Naive thymus-derived CD4-positive, alpha-beta T cell (primary cell): ENCODE data around the gene SRPX2. TPM values are rescaled to one million over a fixed set of nuclear protein-coding genes. Genes with fewer than 3 reads are reported as not detected.
"Not testable (repeated sequence)": the region's sequence is repeated elsewhere in the genome, so short reads cannot be mapped to it uniquely, and the experiment has no call there.

Experiments used
- ATAC-seq: fragments of 150-1000 bp; cut with Tn5 transposase; 2 replicates; pipeline ENCODE4 v1.10.0; 2021; ENCODE audit warnings: mild to moderate bottlenecking, moderate library complexity
- CTCF ChIA-PET: fragments of 350-600 bp; sonication (Branson Sonifier 250); formaldehyde crosslinking; loops from one replicate; lab custom pipeline; 2021; ENCODE audit warnings: antibody characterized with exemption; lab: Charles Lee
- POLR2A ChIA-PET: fragments of 350-600 bp; sonication (Branson Sonifier 250); formaldehyde crosslinking; loops from one replicate; lab custom pipeline; 2021; ENCODE audit warnings: antibody characterized with exemption, inconsistent platforms; lab: Charles Lee
- DNase-seq, 9 donors: peaks; one replicate each; pipeline versions ENCODE4 v3.0.0 to v3.0.0-alpha.2; 2020 to 2022; ENCODE audit warnings: mixed read lengths in 1 of 9
- H3K27ac ChIP-seq: one replicate; pipeline ENCODE4 v1.7.0; 2013; ENCODE audit warnings: mild to moderate bottlenecking, low read depth, low read length, moderate library complexity
- H3K27me3 ChIP-seq, 2 donors: one replicate each; pipeline ENCODE4 v1.7.0; 2013; ENCODE audit warnings: low read length in 2 of 2, mild to moderate bottlenecking in 2 of 2, moderate library complexity in 2 of 2; ENCODE audit not compliant: control insufficient read depth in 2 of 2, insufficient read depth in 2 of 2
- H3K36me3 ChIP-seq, 3 experiments: 1 replicate in 2 of 3; 2 replicates in 1 of 3; pipeline ENCODE4 v1.7.0; 2013; ENCODE audit warnings: low read length in 3 of 3, mild to moderate bottlenecking in 3 of 3, moderate library complexity in 1 of 3; ENCODE audit not compliant: insufficient read depth in 3 of 3, control insufficient read depth in 2 of 3
- H3K4me1 ChIP-seq, 2 donors: one replicate each; pipeline ENCODE4 v1.7.0; 2013; ENCODE audit warnings: low read length in 2 of 2, mild to moderate bottlenecking in 2 of 2, moderate library complexity in 1 of 2; ENCODE audit not compliant: control insufficient read depth in 2 of 2, insufficient read depth in 2 of 2
- H3K4me3 ChIP-seq: 2 replicates; pipeline ENCODE4 v1.7.0; 2013; ENCODE audit warnings: mild to moderate bottlenecking, low read length
- H3K9me3 ChIP-seq, 3 experiments: 1 replicate in 2 of 3; 2 replicates in 1 of 3; pipeline ENCODE4 v1.7.0; 2013; ENCODE audit warnings: low read length in 3 of 3; ENCODE audit not compliant: control insufficient read depth in 2 of 3
- H3K27ac Mint-ChIP-seq, 9 donors: one replicate each; pipeline ENCODE4 v1.8.0; 2020 to 2022; ENCODE audit warnings: mixed read lengths in 9 of 9, mild to moderate bottlenecking in 8 of 9, moderate library complexity in 5 of 9, inconsistent platforms in 2 of 9
- H3K27me3 Mint-ChIP-seq, 5 donors: one replicate each; pipeline ENCODE4 v1.8.0; 2021 to 2022; ENCODE audit warnings: mixed read lengths in 5 of 5, mild to moderate bottlenecking in 1 of 5
- H3K36me3 Mint-ChIP-seq, 5 donors: one replicate each; pipeline ENCODE4 v1.8.0; 2020 to 2022; ENCODE audit warnings: mixed read lengths in 5 of 5, mild to moderate bottlenecking in 3 of 5, inconsistent platforms in 1 of 5
- H3K4me1 Mint-ChIP-seq, 7 donors: one replicate each; pipeline ENCODE4 v1.8.0; 2020 to 2022; ENCODE audit warnings: mixed read lengths in 7 of 7, mild to moderate bottlenecking in 3 of 7, inconsistent platforms in 1 of 7
- H3K4me3 Mint-ChIP-seq, 10 donors: one replicate each; pipeline ENCODE4 v1.8.0; 2020 to 2022; ENCODE audit warnings: mild to moderate bottlenecking in 10 of 10, mixed read lengths in 10 of 10, moderate library complexity in 6 of 10, inconsistent platforms in 2 of 10
- H3K9me3 Mint-ChIP-seq, 11 donors: one replicate each; pipeline ENCODE4 v1.8.0; 2020 to 2022; ENCODE audit warnings: mixed read lengths in 11 of 11, mild to moderate bottlenecking in 4 of 11, inconsistent platforms in 1 of 11, moderate library complexity in 1 of 11
- intact Hi-C, 2 donors: fragments of 100-400 bp; cut with micrococcal nuclease; formaldehyde crosslinking; loops; one replicate each; pipeline ENCODE4 v1.15.1; 2023
- polyA plus RNA-seq, 2 donors: library from polyadenylated mRNA; unstranded; fragments of 300-500 nt; fragmentation: Illumina TruSeq; gene quantifications; one replicate each; pipeline ENCODE4 v1.2.3, GENCODE V29; 2021
- total RNA-seq, 6 experiments: library from RNA in 5 of 6; stranded (reverse) in 5 of 6; gene quantifications; 1 replicate in 5 of 6; 2 replicates in 1 of 6; pipeline ENCODE4 v1.2.3 and lab custom pipeline; 2021 to 2026

The SRPX2 gene
- total and polyA plus RNA-seq, 7 experiments from 2014 or later, result not detected

- H3K36me3 Mint-ChIP-seq, result no peaks in the 10 kb centered on the region
- Histone ChIP-seq H3K4me3 (no peak overlapping the region), H3K27ac (no peak overlapping the region), H3K9me3 (no peaks in the 10 kb centered on the region), H3K36me3 (no peaks in the 10 kb centered on the region), H3K27me3 (no peaks in the 10 kb centered on the region), H3K4me1 (no peaks in the 10 kb centered on the region)
- H3K27ac Mint-ChIP-seq, result no peak overlapping the region
- H3K9me3 Mint-ChIP-seq, result no peaks in the 10 kb centered on the region
- no peak overlapping the region for H3K4me3 Mint-ChIP-seq
- no peaks in the 10 kb centered on the region for H3K4me1 Mint-ChIP-seq
- ATAC-seq (no peak), DNase-seq (no peak)
- POLR2A ChIA-PET, result no interaction called here
- intact Hi-C loops, result no loop called here
- H3K27me3 Mint-ChIP-seq, result peaks cover 6 to 31% (median 10%) of the 10 kb centered on the region in 5 donors
- CTCF ChIA-PET, result no interaction called here
Measured at GRCh38 chrX:100704581-100705203, 60.7 kb downstream of the SRPX2 start.

GRCh38 chrX:100710816-100711215, 66.8 kb downstream of the SRPX2 start:
- Mint-ChIP-seq H3K27ac (no peak overlapping the region), H3K4me1 (no peaks in the 10 kb centered on the region), H3K36me3 (no peaks in the 10 kb centered on the region), H3K4me3 (no peak overlapping the region), H3K9me3 (no peaks in the 10 kb centered on the region), H3K27me3 (peaks cover 4 to 8% (median 6%) of the 10 kb centered on the region in 5 donors)
- no peak for ATAC-seq
- Histone ChIP-seq H3K9me3 (no peaks in the 10 kb centered on the region), H3K27ac (no peak overlapping the region), H3K4me3 (no peak overlapping the region), H3K36me3 (no peaks in the 10 kb centered on the region), H3K27me3 (no peaks in the 10 kb centered on the region), H3K4me1 (no peaks in the 10 kb centered on the region)
- DNase-seq, result no peak
- POLR2A ChIA-PET, result no interaction called here
- CTCF ChIA-PET, result no interaction called here
- intact Hi-C loops, result no loop called here

- H3K9me3 Mint-ChIP-seq, result peaks cover 0 to 2% (median 0%) of the 10 kb centered on the region in 11 donors
- Histone ChIP-seq H3K4me3 (no peak overlapping the region), H3K36me3 (no peaks in the 10 kb centered on the region), H3K27me3 (no peaks in the 10 kb centered on the region), H3K4me1 (no peaks in the 10 kb centered on the region), H3K9me3 (no peaks in the 10 kb centered on the region), H3K27ac (no peak overlapping the region)
- H3K4me3 Mint-ChIP-seq, result no peak overlapping the region
- peaks cover 0 to 9% (median 0%) of the 10 kb centered on the region in 5 donors for H3K27me3 Mint-ChIP-seq
- no peak for DNase-seq
- CTCF ChIA-PET, result no interaction called here
- intact Hi-C loops, result no loop called here
- no peak overlapping the region for H3K27ac Mint-ChIP-seq
- ATAC-seq, result no peak
- H3K4me1 Mint-ChIP-seq, result no peaks in the 10 kb centered on the region
- POLR2A ChIA-PET, result no interaction called here
- no peaks in the 10 kb centered on the region for H3K36me3 Mint-ChIP-seq
Measured at GRCh38 chrX:100717363-100717762, 73.4 kb downstream of the SRPX2 start.

- Histone ChIP-seq H3K27me3 (no peaks in the 10 kb centered on the region), H3K4me3 (no peak overlapping the region), H3K27ac (no peak overlapping the region), H3K4me1 (no peaks in the 10 kb centered on the region), H3K9me3 (no peaks in the 10 kb centered on the region), H3K36me3 (no peaks in the 10 kb centered on the region)
- intact Hi-C loops, result no loop called here
- DNase-seq (no peak), ATAC-seq (no peak)
- Mint-ChIP-seq H3K4me1 (no peaks in the 10 kb centered on the region), H3K27ac (no peak overlapping the region), H3K36me3 (no peaks in the 10 kb centered on the region), H3K9me3 (peaks cover 0 to 5% (median 0%) of the 10 kb centered on the region in 11 donors), H3K4me3 (no peak overlapping the region), H3K27me3 (peaks cover 0 to 9% (median 0%) of the 10 kb centered on the region in 5 donors)
- CTCF ChIA-PET, result no interaction called here
- POLR2A ChIA-PET, result no interaction called here
Measured at GRCh38 chrX:100719139-100719538, 75.1 kb downstream of the SRPX2 start.

- no peaks in the 10 kb centered on the region for H3K4me1 Mint-ChIP-seq
- H3K27ac Mint-ChIP-seq, result no peak overlapping the region
- peaks cover 0 to 9% (median 0%) of the 10 kb centered on the region in 5 donors for H3K27me3 Mint-ChIP-seq
- Histone ChIP-seq H3K36me3 (no peaks in the 10 kb centered on the region), H3K4me3 (no peak overlapping the region), H3K27me3 (no peaks in the 10 kb centered on the region), H3K4me1 (no peaks in the 10 kb centered on the region), H3K27ac (no peak overlapping the region), H3K9me3 (no peaks in the 10 kb centered on the region)
- H3K36me3 Mint-ChIP-seq, result no peaks in the 10 kb centered on the region
- peaks cover 0 to 5% (median 0%) of the 10 kb centered on the region in 11 donors for H3K9me3 Mint-ChIP-seq
- ATAC-seq (no peak), DNase-seq (no peak)
- CTCF ChIA-PET, result no interaction called here
- intact Hi-C loops, result no loop called here
- POLR2A ChIA-PET, result no interaction called here
- H3K4me3 Mint-ChIP-seq, result no peak overlapping the region
Measured at GRCh38 chrX:100720301-100720700, 76.3 kb downstream of the SRPX2 start.

DNA sequence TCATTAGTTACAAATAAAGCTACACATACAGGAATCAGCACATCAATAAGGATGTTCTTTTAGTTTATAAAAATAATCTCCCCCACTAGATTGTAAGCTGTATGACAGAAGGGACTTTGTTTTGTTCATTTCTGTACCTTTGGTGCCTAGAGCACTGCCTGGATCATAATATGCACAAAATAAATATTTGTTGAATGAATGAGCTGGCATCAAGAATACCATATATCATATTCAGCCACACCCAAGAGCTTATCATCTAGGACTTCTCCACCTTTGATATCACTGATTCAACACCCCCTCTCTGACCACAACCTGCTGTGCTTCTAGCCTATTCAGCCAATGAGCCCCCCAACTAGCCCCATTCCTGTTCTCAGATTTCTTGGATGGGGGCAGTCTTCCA, 77.3 kb downstream of the SRPX2 start:
- ATAC-seq (no peak), DNase-seq (no peak)
- peaks cover 0 to 5% (median 0%) of the 10 kb centered on the region in 11 donors for H3K9me3 Mint-ChIP-seq
- no peaks in the 10 kb centered on the region for H3K36me3 Mint-ChIP-seq
- no peaks in the 10 kb centered on the region for H3K4me1 Mint-ChIP-seq
- Histone ChIP-seq H3K9me3 (no peaks in the 10 kb centered on the region), H3K4me1 (no peaks in the 10 kb centered on the region), H3K4me3 (no peak overlapping the region), H3K27ac (no peak overlapping the region), H3K27me3 (no peaks in the 10 kb centered on the region), H3K36me3 (no peaks in the 10 kb centered on the region)
- no peak overlapping the region for H3K27ac Mint-ChIP-seq
- H3K4me3 Mint-ChIP-seq, result no peak overlapping the region
- ChIA-PET CTCF (no interaction called here), POLR2A (interaction anchor here (0.6 kb wide), 1 partner anchor 32 kb away, joined by 4 read pairs; no protein-coding TSS in a partner anchor)
- H3K27me3 Mint-ChIP-seq, result peaks cover 0 to 12% (median 2%) of the 10 kb centered on the region in 5 donors
- intact Hi-C loops, result no loop called here

- POLR2A ChIA-PET, H3K36me3 ChIP-seq, H3K4me3 Mint-ChIP-seq, H3K27me3 ChIP-seq, H3K36me3 Mint-ChIP-seq, H3K9me3 Mint-ChIP-seq, H3K4me1 ChIP-seq, H3K27ac Mint-ChIP-seq, H3K27ac ChIP-seq, H3K9me3 ChIP-seq, DNase-seq, ATAC-seq, CTCF ChIA-PET, H3K4me1 Mint-ChIP-seq, H3K4me3 ChIP-seq, intact Hi-C loops: not testable (repeated sequence)
- peaks cover 2 to 29% (median 22%) of the 10 kb centered on the region in 5 donors for H3K27me3 Mint-ChIP-seq
Measured at GRCh38 chrX:100724006-100724405, 80.0 kb downstream of the SRPX2 start.
